Fibroblast of skin of right biceps (primary cell): Measurements from ENCODE around the gene AGO4.
A peak's percentile ranks its signal among the peaks of the same experiment; 100 is the strongest.
"Not testable (repeated sequence)": the region's sequence is repeated elsewhere in the genome, so short reads cannot be mapped to it uniquely, and the experiment has no call there.

Experiments used
- DNase-seq: peaks from one replicate; pipeline ENCODE4 v3.0.0-alpha.2; 2013

AGO4 gene

DNA sequence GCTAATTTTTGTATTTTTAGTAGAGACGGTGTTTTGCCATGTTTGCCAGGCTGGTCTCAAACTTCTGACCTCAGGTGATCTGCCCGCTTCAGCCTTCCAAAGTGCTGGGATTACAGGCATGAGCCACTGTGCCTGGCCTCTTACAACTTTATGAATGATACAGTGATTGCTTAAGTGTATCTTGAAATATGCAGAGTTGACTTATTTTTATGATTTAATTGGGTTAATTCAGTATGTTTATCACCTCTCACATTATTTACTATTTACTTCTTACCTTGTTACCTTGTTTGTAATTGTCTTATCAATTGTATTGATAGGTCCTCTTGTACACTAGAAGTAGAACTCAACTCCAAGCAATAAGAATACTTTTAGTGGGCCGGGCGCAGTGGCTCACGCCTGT, 4.9 kb downstream of the AGO4 start:
- not testable (repeated sequence) for DNase-seq

DNA sequence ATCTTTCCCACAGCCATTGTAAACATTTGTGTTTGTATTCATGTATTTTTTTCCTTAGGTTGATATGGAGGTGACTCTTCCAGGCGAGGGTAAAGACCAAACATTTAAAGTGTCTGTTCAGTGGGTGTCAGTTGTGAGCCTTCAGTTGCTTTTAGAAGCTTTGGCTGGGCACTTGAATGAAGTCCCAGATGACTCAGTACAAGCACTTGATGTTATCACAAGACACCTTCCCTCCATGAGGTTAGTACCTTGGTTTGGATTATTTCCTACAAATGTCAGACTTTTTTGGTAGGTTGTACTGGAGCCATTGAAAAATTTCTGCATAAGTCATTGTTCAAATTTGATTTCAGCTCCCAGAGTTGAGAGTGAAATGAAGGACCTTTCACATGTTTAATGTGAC, 17.4 kb downstream of the AGO4 start:
- no peak for DNase-seq

DNA sequence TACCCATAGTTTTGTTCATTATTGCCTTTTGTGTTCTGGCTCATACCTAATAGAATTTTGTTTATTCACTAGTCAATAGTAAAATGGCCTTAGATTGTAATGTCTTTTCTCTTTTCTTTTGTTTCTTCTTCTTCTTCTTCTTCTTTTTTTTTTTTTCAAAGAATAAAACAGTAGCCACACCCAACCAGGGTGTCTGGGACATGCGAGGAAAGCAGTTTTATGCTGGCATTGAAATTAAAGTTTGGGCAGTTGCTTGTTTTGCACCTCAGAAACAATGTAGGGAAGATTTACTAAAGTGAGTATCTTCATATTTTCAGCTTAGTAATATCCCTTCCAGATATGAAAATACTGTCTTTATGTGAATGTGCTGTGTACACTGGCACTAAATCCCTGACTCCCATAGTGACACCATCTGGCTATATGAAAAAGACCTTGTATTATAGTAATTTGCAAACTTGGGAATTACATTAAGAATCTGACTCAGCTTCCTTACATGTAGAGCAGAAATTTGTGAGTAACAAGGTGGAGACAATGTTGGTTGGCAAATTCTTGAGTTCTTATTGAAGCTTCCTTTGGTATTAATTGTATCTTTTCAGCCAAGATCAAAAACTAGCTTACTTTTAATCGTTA, 24.6 kb downstream of the AGO4 start:
- peak; percentile 3 for DNase-seq

DNA sequence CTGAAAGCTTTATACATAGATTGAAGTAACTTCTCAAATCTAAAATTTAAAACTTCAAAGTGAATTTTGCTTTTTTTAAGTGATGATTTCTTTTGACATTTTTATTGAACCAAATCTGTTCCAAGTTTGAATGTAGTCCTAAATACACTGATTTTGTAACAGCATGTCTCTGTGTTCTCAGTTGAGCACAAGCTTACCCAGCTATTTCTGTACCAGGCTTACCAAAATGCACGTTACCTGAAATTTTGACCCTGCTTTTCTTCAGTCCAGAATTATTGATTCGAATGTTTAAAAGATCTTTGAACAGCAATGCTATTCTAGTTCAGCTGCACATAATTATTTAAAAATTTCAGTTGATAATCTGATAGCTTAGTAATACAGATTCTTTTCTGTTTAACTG, 25.6 kb downstream of the AGO4 start:
- no peak for DNase-seq

DNA sequence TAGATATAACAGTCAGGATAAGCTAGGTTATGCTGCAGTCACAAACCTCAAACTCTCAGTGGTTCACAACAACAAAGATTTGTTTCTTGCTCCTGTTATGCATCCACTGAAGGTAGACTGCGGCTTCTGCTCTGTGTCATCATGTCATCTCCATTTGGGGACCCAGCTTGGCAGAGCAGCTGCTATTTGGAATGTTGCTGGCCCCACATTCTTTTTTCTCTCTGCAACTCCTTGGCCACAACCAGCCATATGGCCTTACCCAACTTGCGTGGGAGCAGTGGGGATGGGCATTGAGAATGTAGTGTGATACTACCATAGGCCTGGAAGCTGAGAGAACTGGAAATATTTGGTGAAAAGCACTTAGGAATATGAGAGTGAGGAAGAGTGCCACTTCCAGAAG, 26.4 kb downstream of the AGO4 start:
- no peak for DNase-seq

DNA sequence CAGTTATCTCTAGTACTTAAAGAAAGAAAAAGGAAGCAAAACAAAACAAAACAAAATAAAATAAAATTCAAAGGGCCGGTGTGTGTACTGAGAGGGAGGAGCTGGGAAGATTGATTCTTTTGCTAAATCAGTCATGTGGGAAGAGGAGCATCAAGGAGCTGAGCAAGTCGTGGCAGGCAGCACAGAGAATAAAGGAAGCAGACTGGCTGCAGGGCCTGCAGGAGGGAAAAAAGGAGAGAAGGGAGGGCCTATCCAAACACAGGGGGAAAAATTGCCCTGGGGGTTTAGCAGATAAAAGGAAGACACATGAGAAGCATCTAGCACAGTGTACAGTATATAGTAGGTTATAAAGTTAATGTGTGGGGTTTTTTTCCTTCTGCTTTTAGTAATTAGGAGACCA, 27.6 kb downstream of the AGO4 start:
- DNase-seq = no peak

DNA sequence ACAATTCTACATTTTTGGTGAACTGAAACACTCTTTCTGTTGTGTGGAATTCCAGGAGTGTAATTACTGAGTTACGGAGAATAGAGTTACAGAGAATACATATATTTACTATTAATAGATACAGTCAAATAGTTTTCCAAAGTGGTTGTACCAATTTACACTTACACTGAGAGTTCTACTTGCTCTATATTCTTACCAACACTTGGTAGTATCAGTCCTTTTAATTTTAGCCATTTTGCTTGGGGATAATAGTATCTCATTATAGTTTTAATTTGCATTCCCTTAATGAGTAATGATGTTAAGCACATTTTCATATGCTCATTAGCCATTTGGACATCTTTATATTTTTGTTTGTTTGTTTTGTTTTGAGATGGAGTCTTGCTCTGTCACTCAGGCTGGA, 28.9 kb downstream of the AGO4 start:
- DNase-seq = no peak

DNA sequence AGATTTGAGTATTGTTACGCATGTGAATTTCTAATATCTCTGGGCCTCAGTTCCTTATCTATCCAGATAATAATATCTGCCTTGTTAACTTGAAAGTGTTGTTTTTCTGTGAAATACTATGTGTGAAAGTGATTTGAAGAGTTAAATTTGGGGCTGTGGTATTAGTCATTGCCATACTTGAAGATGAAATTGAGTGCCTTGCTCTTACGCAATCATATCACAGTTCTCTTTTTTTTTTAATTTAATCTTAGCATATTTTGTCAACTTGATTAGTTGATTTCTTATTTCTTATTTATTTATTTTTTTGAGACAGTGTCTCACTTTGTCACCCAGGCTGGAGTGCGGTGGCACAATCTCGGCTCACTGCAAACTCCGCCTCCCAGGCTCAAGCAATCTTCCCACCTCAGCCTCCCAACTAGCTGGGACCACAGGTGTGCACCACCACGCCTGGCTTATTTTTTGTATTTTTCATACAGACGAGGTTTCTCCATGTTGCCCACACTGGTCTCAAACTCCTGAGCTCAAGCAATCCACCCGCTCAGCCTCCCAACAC, 31.0 kb downstream of the AGO4 start:
- no peak for DNase-seq

DNA sequence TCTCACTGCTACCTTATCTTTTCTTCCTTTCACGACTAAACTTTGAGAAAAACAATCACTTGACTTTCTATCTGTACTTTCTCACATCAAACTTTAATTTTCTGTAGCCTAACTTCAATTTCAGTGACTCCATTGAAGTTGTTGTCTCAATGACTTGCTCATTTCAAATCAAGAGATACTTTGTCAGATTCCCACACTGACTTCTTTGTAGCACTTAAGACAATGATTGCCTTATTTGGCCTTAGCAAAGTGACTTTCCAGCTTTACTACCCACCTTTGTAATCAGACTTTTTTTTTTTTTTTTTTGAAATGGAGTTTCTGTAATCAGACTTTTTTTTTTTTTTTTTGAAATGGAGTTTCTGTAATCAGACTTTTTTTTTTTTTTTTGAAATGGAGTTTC, 37.0 kb downstream of the AGO4 start:
- DNase-seq = no peak

DNA sequence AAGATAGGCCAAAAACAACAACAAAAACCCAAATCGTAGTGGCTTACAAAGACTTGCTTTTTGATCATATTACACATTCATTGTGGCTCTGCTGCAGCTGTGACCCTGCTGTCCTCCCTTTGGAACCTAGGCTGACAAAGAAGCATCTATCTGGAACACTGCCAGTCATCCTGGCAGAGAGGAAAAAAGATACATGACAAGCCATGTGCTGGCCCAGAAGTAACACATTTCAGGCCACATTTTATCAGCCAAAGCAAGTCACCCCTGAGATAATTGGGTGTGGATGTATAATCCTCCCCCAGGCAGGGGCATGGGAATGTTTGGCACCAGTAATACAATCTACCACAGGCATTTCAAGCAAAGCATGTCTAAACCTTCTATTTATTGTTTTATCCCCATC, 38.0 kb downstream of the AGO4 start:
- no peak for DNase-seq

DNA sequence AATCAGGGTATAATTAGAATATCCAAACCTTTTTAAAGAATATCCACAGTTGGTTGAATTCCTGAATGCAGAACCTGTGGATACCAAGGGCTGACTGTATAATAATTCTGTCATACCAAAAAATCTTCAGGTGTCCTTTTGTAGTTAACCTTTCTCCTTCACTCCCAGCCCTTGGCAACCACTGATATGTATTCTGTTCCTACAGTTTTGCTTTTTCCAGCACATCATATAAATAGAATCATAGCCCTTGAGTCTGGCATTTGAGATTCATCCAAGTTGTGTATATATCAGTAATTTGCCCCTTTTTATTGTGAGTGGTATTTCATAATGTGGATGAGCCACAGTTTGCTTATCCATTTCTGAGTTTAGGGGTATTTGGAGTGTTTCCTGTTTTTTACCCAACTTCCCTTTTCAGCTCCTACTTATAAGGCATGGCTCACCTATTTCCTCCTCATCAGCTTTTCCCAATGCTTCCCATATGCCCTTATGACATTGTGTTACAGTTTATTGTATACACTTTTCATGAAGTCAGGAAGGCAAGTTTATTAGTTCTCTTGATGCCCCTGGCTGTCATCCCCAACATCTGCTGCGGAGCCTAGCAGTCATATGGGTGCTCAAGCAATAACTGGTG, 40.2 kb downstream of the AGO4 start:
- no peak for DNase-seq

DNA sequence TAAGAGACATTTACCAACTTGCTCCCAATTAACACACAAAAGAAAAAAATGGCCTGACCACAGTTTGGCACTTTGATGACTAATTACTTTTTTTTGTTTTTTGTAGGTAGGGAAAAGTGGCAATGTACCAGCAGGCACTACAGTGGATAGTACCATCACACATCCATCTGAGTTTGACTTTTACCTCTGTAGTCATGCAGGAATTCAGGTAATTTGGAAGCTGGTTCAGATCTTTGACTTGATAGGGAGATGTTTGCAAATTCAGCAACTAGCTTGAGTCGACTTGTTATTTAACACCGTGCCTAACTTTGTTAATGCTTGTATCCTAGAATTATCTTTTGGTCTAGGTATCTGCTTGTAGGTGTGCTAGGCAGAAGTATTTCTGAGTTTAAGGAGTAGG, 42.2 kb downstream of the AGO4 start:
- DNase-seq = no peak

DNA sequence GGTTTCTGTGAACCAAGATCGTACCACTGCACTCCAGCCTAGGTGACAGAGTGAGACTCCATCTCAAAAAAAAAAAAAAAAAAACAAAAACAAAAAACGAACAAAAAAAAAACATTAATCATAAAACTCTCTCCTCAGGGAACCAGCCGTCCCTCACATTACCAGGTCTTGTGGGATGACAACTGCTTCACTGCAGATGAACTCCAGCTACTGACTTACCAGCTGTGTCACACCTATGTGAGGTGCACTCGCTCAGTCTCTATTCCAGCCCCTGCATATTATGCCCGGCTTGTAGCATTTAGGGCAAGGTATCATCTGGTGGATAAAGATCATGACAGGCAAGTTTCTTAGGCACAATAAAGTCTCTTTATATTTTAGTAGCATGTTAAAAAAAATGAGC, 42.9 kb downstream of the AGO4 start:
- DNase-seq = no peak

DNA sequence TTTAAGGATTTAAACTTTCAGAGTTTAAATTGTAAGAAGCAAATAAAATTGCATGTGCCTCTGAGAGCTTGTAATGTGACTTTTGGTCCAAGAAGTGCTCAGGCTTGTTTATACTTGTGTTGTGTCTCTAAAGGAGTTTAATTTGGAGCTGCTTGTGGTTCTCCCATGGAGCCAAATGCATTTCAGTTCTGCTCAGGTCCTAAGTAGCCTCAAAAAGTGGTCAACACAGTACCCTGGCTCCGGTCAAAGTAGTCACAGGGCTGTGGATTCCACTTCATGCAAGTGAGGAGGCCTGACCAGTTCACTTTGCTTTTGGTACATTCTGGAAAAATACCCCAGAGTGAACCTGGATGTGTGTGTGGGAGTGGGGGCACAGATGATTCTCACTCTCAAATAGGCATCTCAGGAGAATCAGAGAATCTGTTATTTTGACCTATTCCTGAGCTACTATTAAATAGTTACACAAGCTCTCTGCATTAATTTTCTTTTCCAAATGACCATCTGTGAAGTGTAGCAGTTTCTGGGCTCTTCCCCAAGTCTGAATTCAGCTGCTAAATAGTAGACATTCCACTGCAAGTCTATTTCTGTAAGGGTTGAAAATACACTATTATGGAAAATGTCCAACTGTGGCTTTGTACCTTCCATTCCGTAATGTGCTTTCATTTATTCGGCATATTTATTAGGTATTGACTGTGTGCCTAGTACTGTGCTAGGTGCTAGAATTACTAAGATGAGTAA, 43.5 kb downstream of the AGO4 start:
- peak; percentile 41 for DNase-seq

DNA sequence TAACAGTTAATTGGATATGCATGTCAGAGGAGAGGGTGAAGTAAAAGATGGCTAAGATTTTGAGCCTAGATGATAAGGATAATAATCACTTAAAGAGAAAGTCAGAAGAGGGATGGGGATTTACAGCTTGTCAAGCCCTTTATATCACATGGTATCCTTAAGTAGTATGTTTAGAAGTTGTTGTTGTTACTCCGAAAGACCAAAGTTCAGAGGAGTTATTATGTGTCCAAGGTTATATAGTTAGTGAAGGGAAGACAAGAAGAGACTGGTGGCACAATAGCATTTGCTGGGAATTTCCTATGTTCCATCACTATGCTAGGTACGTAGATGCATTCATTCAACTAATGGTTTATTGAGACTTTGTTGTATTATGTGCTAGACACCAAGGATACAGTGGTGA, 44.4 kb downstream of the AGO4 start:
- DNase-seq = no peak

DNA sequence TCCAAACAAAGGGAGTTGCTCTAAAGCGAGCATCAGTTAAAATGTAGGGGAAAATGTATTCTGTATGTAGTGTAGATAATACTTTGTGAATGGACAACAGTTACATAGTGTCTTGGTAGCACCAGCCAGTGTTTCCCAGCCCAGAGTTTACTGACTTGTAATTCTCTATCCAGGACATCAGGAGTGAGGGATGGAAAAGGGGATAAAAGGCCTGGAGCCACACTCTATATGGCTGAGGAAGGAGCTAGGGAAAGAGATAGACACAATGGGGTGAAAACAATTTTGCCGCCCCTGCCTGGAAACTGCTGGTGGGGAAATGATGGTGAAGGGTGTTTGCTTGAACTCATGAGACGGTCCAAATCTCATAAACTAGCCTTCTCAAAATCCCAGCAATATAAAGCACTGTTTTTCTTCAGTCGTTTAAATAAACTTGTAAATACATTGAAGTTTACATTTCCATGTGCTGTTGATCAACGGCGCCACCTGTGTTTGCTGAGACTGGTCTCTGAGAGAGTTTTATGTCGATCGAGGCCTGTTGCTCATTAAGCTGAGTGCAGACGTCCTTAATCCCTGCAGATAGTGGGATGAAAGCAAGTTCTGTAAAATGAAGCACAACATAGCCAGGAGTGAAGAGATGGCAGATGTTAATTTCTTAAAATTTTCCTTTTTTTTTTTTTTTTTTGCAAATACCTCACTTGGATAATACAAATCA, 47.3 kb downstream of the AGO4 start:
- no peak for DNase-seq

DNA sequence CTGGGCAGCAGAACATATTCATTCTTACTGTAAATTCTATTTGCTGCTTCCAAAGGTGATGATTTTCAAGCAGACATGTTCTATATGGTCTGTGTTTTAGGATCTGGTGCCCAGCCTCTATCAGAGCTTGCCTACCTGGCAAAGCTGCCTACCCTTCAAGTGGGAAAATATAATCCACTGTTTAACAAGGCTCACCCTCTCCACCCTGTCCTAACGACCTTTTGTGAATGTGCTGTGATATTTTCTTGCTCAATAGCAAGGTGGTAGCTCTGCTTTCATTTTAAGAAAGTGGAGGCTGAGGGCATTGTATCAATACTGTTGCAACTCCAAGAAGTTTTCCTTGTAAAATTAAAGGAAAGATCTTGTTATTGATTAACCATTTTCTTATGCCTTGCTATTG, 49.1 kb downstream of the AGO4 start:
- no peak for DNase-seq

DNA sequence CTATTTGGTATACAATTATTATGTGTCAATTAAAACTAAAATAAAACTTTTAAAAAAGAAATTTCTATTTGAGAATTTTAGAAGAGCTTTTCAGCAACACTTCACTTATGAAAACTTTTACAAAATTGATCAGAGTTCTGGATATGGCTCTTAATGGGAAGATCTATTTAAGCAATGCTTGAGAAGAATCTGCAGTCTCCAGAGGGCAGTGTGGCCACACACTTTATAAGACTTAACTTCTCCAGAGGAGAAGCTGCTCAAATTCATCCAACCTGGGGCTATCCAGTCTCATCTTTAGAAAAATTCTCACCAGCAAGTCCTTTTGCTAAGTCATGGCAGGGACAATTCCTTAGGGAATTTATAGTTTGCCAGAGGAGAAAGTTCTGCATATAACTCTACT, 50.0 kb downstream of the AGO4 start:
- peak; percentile 8 for DNase-seq

DNA sequence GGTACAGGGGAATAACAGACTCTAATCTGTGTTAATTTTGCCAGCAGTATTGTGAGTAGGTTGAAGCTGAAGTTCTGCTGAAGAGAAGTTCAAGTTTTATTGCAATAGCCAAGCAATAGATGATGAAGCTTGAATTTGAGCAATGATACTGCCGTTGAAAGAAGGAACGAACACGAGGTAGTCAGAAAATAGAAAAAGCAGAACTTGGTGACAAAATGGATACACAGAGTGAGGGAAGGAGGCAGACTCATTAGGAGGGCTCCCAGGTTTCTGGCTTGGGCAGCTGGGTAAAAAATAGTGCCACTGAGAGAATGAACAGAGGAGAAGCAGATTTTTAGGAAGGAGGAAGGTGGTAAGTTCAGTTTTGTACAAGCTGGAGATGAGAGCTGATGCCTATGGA, 52.9 kb downstream of the AGO4 start:
- DNase-seq = no peak

DNA sequence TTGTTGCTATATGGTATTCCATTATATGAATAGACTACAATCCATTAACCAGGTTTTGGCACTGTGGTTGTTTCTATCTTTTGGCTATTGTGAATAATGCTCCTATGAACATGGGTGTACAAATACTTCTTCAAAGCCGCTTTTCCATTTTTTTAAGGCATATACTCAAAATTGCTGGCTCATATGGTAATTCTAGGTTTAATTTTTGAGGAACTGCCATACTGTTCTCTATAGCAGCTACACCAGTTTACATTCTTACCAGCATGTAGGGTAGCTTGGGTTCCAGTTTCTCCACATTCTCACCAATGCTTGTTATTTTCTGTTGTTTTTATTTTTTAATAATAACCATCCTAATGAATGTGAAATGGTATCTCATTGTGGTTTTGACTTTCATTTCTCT, 55.3 kb downstream of the AGO4 start:
- DNase-seq = no peak

DNA sequence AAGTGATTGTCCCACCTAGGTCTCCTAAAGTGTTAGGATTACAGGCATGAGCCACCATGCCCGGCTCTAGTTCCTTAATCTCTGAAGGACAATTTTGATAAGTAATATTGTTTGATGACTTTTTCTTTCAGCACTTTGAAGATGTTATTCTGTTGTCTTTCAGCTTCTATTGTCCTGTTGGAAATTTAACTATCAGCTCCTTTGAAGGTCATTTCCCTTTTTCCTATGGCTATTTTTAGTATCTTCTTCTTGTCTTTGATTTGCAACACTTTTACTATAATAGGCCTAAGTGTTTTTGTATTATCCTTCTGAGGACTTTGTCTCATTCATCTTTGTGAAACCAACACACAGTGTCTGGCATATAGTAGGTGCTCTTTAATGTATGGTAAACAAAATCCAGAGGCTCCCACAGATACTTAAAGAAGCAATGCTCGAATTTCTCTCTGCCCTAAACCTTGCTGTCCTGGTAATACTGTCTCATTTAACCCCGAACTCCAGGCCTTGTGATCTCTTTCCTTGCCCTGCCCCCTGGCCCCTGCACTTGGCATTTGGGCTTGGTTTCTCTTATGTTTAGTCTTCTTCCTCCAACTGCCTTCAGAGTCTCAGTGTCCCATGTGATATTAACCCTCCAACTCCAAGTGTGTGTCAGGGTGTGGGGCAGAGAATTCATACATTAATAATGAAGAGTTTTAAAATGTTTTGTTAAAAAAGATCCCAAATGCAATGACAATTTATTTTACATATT, 56.2 kb downstream of the AGO4 start:
- no peak for DNase-seq

DNA sequence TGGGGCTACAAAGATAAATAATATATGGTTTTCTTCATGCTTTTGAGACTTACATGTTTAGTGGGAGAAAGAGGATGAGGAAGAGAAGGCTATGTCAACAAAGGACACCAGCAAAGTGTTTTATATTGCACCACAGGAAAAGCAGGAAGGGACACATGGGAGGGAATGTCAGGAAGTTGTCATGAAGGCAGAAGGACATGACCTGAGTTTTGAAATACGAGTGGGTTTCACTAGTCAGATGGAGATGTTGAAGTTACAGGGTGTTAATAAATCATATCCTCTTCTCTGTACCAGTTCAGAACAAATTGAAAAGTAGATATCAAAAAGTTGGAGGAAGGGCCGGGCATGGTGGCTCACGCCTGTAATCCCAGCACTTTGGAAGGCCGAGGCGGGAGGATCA, 57.0 kb downstream of the AGO4 start:
- DNase-seq = no peak

DNA sequence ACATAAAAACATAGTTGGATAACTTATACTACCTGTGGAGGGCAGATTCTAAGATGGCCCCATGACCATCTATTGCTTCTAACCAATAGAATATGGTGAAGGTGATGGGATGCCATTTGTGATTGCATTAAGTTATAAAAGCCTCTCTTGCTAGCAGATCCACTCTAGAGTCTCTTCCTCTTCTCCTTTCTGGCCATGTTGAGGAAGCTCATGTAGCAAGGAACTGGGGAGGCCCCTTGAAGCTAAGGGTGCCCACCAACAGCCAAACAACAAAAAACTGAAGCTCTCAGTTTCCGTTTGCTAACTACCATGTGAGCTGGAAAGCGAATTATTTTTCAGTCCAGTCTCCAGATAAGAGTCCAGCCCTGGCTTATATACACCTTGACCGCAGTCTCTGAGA, 59.2 kb downstream of the AGO4 start:
- DNase-seq = no peak
